GM10266 (cell line): Measurements from ENCODE around the gene NKD1.

Experiments
- DNase-seq: peaks from one replicate; pipeline ENCODE4 v3.0.0; 2012; ENCODE audit errors: extremely low spot score
- TF ChIP-seq, protein P1 (sequence below): IDR thresholded peaks from 2 replicates; pipeline ENCODE4 v1.5.1; 2012; ENCODE audit warnings: mild to moderate bottlenecking, low read depth; ENCODE audit not compliant: control insufficient read depth, insufficient read depth; ENCODE audit errors: missing control alignments

Gene NKD1

DNA sequence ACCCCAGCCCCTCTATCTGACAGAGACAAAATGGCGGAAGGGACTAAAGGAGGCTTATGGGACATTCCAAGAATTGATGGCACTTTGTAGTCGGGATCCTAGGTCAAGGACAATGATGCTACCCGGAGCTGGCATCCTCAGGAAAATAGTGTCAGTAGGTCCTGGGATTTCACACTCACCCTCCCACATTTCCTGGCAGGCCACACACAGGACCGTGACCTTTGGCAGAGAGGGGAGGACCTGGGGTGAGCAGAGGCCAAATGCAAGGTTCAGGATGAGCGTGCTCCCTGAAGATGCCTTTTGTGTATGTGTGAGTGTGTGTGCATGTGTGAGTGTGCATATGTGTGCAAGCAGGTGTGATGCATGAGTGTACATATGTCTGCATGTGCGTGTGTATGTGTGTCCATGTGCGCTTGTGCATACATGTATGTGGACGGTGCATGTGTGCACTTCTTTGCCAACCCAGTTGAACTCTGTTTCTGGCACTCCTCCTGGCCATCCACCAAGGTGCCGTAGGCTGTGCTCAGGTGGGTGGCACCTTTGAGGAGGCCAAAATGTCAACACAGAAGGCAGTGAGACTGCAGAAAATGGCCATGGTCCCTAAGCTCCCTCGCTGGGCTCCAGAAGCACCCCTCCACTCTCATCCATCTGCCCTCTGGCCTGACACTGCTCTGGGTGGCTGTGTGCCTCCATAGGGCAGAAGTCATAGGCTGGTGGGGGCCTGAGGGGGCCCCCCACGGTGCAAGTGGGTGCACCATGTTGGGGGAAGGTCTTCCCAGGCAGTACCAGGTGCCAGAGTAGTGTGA lies 72.7 kb downstream of the NKD1 start:
- TF ChIP-seq, protein P1, sequence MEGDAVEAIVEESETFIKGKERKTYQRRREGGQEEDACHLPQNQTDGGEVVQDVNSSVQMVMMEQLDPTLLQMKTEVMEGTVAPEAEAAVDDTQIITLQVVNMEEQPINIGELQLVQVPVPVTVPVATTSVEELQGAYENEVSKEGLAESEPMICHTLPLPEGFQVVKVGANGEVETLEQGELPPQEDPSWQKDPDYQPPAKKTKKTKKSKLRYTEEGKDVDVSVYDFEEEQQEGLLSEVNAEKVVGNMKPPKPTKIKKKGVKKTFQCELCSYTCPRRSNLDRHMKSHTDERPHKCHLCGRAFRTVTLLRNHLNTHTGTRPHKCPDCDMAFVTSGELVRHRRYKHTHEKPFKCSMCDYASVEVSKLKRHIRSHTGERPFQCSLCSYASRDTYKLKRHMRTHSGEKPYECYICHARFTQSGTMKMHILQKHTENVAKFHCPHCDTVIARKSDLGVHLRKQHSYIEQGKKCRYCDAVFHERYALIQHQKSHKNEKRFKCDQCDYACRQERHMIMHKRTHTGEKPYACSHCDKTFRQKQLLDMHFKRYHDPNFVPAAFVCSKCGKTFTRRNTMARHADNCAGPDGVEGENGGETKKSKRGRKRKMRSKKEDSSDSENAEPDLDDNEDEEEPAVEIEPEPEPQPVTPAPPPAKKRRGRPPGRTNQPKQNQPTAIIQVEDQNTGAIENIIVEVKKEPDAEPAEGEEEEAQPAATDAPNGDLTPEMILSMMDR: no peak
- DNase-seq: no peak

DNA sequence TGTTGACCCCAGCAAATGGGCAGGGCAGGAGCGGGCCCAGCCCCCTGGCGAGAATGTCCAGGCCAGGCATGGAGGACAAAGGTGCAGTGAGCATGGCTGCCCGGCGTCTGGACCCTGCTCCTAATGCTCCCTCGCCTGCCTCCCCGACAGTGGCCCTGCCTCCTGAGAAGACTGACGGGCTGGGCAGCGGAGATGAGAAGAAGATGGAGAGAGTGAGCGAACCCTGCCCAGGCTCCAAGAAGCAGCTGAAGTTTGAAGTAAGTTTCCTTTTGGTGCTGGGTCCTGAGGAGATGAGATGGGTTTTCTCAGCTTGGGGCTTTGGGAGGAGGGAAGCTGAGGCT lies 73.2 kb downstream of the NKD1 start:
- no peak for DNase-seq
- TF ChIP-seq, protein P1: no peak

DNA sequence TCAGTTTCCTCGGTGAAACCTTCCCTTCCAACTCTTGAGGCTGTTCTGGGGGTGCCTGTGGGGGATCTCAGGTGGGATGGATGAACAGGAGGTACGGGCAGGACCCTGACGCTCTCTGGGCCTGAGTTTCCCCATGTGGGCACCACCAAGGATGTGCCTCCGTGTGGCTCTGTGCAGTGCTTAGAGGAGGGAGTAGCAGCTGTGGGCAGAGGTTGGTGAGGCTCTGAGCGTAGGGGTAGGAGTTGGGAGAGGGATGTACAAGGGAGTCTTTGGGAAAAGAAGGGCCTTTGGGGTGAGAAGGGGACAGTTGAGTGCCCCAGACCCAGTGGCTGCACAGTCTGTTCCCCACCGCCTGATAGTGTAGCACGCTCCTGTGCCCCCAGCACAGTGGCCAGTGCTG lies 73.8 kb downstream of the NKD1 start:
- TF ChIP-seq, protein P1: no peak
- no peak for DNase-seq

DNA sequence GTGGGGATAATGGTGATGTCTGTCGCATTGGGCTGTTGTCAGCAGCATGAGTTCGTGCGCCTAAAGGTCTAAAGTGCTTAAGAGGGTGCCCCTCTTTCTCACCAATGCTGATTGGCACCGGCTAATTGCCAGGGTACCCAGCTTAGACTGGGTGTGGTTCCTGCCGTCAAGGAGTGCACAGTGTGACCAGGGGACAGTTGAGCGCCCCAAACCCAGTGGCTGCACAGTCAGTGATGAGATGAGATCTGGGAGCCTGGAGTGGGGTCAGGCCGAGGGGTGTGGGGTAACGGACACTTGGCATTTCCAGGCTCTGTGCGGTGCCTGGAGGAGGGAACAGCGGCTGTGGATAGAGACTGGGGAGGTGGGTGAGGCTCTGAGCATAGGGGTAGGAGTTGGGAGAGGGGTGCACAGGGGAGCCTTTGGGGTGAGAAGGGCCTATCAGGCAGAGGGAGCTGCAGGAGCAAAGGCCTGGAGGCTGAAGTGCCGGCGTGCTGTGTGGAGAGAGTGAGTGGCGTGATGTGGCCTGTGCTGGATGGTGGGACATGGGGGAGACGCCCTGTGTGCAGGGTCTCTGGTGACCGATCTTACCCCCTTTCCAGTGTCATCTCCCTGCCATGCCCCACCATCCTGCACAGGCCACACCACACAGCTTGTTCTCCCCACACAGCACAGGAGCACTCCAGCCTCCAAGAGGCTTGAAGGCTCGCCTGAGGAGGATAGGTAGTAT lies 74.6 kb downstream of the NKD1 start:
- no peak for DNase-seq
- TF ChIP-seq, protein P1: no peak

DNA sequence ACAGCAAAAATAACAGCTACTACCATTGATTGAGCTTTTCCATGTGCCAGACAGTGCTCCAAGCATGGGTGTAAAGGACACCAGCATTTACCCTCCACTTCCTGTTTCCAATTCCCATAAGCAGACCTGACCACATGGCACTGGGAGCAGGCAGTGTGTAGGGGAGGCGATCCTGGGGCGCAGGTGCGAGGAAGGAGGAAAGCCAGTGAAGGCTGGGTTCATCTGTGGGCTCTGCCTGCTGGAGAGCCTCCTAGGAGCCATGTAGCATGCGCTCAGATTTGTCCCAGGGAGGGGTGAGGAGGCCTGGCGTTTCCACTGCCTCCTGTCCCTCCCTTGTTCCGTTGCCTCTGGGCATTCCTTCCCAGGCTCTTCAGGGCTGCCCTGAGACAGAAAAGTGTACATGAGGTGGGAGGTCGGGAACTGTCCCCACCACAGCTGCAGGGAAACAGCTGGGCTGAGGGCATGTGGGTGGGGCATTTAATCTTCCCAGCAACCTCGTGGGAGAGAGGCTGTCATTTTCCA lies 76.3 kb downstream of the NKD1 start:
- no peak for DNase-seq
- TF ChIP-seq, protein P1: no peak

DNA sequence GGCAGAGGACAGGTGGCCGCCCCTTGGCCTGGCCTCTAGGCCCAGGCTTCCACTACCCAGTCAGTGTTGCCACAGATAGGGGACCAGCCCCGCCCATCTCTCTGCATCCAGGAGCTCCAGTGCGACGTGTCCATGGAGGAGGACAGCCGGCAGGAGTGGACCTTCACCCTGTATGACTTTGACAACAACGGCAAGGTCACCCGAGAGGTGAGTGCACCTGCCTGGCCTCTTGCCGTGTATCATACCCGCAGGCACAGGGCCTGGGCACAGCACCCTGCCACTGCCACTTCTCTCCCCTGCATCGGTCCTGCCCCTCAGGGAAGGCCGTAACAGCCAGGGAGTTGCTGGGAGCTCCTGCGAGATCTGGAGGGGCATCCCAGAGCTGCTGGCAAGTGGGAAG lies 77.2 kb downstream of the NKD1 start:
- TF ChIP-seq, protein P1: no peak
- no peak for DNase-seq

DNA sequence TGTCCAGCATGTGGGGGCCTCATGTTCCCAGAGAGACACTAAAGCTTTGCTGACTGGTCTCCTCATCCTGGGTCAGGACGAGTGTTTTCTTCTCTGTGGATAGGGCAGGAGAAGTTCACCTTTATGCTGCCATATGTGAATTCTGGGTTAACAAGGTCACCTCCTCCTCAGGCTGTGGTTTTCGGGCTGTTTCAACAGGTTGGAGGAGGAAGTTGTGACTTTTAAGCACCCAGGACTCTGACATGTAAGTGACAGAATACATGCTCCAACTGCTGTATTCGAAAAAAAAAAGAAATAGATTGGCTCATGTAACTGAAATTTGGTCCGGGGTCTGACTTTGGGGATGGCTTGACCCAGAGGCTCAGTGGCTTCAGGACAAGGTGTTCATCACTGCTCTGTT lies 78.7 kb downstream of the NKD1 start:
- no peak for DNase-seq
- TF ChIP-seq, protein P1: no peak
